Stimulated activated CD4-positive, alpha-beta T cell treated with anti-CD3 and anti-CD28 coated beads, TNF-alpha, amount 100 ng/mL, for 24 hours (primary cell): ENCODE data around the gene CCDC93.

Experiments used
- DNase-seq, 3 experiments: peaks; one replicate each; pipeline ENCODE4 v3.0.0-alpha.2; 2020; ENCODE audit warnings: low read depth in 3 of 3

CCDC93 gene

GRCh38 chr2:118013724-118014491 lies at the start of gene CCDC93:
CCDC93 (minus strand) TSS chr2:118014070; CDS start chr2:118013995, 75 bp downstream.
- DNase-seq = peak; percentile 62 to 78 (median 72)

- no peak for DNase-seq
Observed at GRCh38 chr2:118062669-118063068, 48.8 kb upstream of the CCDC93 start.

GRCh38 chr2:118062048-118062447 lies 48.2 kb upstream of the CCDC93 start:
- DNase-seq = no peak

GRCh38 chr2:118061135-118061955 lies 47.5 kb upstream of the CCDC93 start:
- DNase-seq = no peak

GRCh38 chr2:118059919-118060478 lies 46.1 kb upstream of the CCDC93 start:
- DNase-seq = peak in 1 of 3 experiments; percentile 7

GRCh38 chr2:118058951-118059350 lies 45.1 kb upstream of the CCDC93 start:
- no peak for DNase-seq

- DNase-seq = no peak
Observed at GRCh38 chr2:118056801-118057200, 42.9 kb upstream of the CCDC93 start.

- no peak for DNase-seq
Observed at GRCh38 chr2:118056165-118056534, 42.3 kb upstream of the CCDC93 start.

- DNase-seq = no peak
Observed at GRCh38 chr2:118055512-118056164, 41.8 kb upstream of the CCDC93 start.

GRCh38 chr2:118054213-118055008 lies 40.5 kb upstream of the CCDC93 start:
- no peak for DNase-seq

- no peak for DNase-seq
Observed at GRCh38 chr2:118053681-118054080, 39.8 kb upstream of the CCDC93 start.

GRCh38 chr2:118052474-118052873 lies 38.6 kb upstream of the CCDC93 start:
- DNase-seq = no peak

GRCh38 chr2:118051826-118052358 lies 38.0 kb upstream of the CCDC93 start:
- no peak for DNase-seq

- DNase-seq = no peak
Observed at GRCh38 chr2:118050974-118051373, 37.1 kb upstream of the CCDC93 start.

- no peak for DNase-seq
Observed at GRCh38 chr2:118050386-118050785, 36.5 kb upstream of the CCDC93 start.

GRCh38 chr2:118049816-118050140 lies 35.9 kb upstream of the CCDC93 start:
- no peak for DNase-seq

GRCh38 chr2:118049140-118049815 lies 35.4 kb upstream of the CCDC93 start:
- DNase-seq = no peak

GRCh38 chr2:118048401-118048800 lies 34.5 kb upstream of the CCDC93 start:
- no peak for DNase-seq

GRCh38 chr2:118047380-118047826 lies 33.5 kb upstream of the CCDC93 start:
- DNase-seq = no peak

GRCh38 chr2:118046634-118047210 lies 32.9 kb upstream of the CCDC93 start:
- DNase-seq = no peak
